T-helper 2 cell treated with Interferon-gamma antibody and Interleukin-4, amounts not matched to agents 5 μg/mL and 100 μg/mL, for 36 hours (primary cell): ENCODE data around the gene FDPS.

ENCODE experiments used
- DNase-seq: peaks from one replicate; pipeline ENCODE4 v3.0.0; 2021; ENCODE audit warnings: low spot score
- H3K27ac Mint-ChIP-seq: one replicate; pipeline ENCODE4 v1.8.0; 2021; ENCODE audit warnings: mild to moderate bottlenecking, mixed read lengths
- H3K27me3 Mint-ChIP-seq: one replicate; pipeline ENCODE4 v1.8.0; 2021; ENCODE audit warnings: low read depth, mixed read lengths
- H3K36me3 Mint-ChIP-seq: one replicate; pipeline ENCODE4 v1.8.0; 2021; ENCODE audit warnings: low read depth, mixed read lengths
- H3K4me1 Mint-ChIP-seq: one replicate; pipeline ENCODE4 v1.8.0; 2021; ENCODE audit warnings: low read depth, mixed read lengths
- H3K4me3 Mint-ChIP-seq: one replicate; pipeline ENCODE4 v1.8.0; 2022; ENCODE audit warnings: mild to moderate bottlenecking, moderate library complexity, mixed read lengths
- H3K9me3 Mint-ChIP-seq: one replicate; pipeline ENCODE4 v1.8.0; 2021; ENCODE audit warnings: mixed read lengths

Gene FDPS

GRCh38 chr1:155320252-155320651, 11.6 kb downstream of the FDPS start:
- H3K4me3 Mint-ChIP-seq: peak overlapping the region; percentile 68
- peaks cover 29% of the 10 kb centered on the region for H3K36me3 Mint-ChIP-seq
- peak overlapping the region; percentile 68 for H3K27ac Mint-ChIP-seq
- no peaks in the 10 kb centered on the region for H3K9me3 Mint-ChIP-seq
- DNase-seq: no peak
- no peaks in the 10 kb centered on the region for H3K27me3 Mint-ChIP-seq
- H3K4me1 Mint-ChIP-seq: peaks cover 32% of the 10 kb centered on the region

- Mint-ChIP-seq H3K36me3 (peaks cover 29% of the 10 kb centered on the region), H3K4me1 (peaks cover 33% of the 10 kb centered on the region), H3K27me3 (no peaks in the 10 kb centered on the region), H3K9me3 (no peaks in the 10 kb centered on the region), H3K27ac (peak within 1 kb of the TSS; percentile 68), H3K4me3 (peak within 1 kb of the TSS; percentile 69)
- DNase-seq: peak; percentile 79
Measured at GRCh38 chr1:155320661-155321617, 12.3 kb downstream of the FDPS start, which contains the start of gene RUSC1. TSS of gene RUSC1 (plus strand) at chr1:155320894. CDS start at chr1:155321774, 880 bp downstream.

DNA sequence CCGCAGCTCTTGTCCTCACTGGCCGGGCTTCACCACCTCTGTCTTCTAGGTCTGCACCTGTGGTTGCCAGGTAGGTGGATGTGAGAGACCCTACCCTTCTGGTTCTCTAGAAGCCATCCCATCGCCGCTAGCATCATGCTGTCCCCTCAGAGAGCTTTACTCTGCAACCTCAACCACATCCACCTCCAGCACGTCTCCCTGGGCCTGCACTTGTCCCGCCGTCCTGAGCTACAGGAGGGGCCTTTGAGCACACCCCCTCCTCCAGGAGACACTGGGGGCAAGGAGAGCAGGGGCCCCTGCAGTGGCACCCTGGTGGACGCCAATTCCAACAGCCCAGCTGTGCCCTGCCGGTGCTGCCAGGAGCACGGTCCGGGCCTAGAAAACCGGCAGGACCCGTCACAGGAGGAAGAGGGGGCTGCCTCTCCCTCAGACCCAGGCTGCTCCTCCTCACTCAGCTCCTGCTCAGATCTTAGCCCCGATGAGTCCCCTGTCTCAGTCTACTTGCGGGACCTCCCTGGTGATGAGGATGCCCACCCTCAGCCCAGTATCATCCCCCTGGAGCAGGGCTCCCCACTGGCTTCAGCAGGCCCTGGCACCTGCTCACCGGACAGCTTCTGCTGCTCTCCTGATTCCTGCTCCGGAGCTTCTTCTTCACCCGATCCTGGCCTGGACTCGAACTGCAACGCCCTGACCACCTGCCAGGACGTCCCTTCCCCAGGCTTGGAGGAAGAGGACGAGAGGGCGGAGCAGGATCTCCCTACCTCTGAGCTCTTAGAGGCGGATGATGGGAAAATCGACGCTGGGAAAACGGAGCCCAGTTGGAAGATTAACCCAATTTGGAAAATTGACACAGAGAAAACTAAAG, 13.2 kb downstream of the FDPS start:
- H3K4me1 Mint-ChIP-seq: peaks cover 34% of the 10 kb centered on the region
- no peak overlapping the region for H3K27ac Mint-ChIP-seq
- DNase-seq: no peak
- H3K9me3 Mint-ChIP-seq: no peaks in the 10 kb centered on the region
- H3K36me3 Mint-ChIP-seq: peaks cover 27% of the 10 kb centered on the region
- H3K27me3 Mint-ChIP-seq: no peaks in the 10 kb centered on the region
- H3K4me3 Mint-ChIP-seq: peak overlapping the region; percentile 69

- Mint-ChIP-seq H3K4me1 (peaks cover 36% of the 10 kb centered on the region), H3K4me3 (peak overlapping the region; percentile 69), H3K27ac (no peak overlapping the region), H3K36me3 (peaks cover 27% of the 10 kb centered on the region), H3K27me3 (no peaks in the 10 kb centered on the region), H3K9me3 (no peaks in the 10 kb centered on the region)
- no peak for DNase-seq
Measured at GRCh38 chr1:155322571-155322952, 13.9 kb downstream of the FDPS start.

DNA sequence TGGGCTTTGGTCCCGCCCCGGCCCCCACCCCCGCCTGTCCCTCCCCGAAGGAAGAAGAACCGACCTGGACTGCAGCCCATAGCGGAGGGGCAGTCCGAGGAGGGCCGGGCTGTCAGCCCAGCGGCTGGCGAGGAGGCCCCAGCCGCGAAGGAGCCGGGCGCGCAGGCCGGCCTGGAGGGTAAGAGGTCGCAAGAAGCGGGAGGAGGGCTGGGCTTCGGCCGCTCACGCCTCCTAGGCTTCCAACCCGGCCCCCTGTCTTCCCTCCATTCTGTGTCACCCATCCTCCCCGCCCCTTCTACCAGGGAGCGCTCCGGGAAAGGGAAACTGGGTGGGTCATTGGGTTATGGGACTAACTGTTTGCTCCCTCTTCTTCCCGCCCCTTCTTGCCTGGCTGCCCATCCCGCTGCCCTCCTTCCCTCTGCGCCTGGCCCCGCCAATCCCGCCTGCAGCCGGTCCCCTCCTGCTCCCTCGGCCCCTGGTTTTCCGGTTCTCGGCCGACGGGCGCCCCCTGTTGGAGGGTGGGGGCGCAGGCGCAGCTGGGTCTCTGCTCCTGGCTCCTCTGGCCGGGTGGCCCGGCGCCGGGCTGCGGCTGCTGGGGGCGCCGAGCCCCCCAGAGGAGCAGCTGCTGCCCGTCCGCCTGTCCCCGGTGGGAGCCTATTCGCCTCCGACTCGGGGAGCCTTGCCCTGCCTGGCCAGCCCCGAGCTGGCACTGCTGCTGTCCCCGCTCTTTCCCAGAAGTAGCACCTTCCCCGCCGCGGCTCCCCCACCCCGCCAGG, 14.5 kb downstream of the FDPS start:
- Mint-ChIP-seq H3K4me3 (peak overlapping the region; percentile 86), H3K36me3 (peaks cover 21% of the 10 kb centered on the region)

GRCh38 chr1:155323729-155324036, 15.0 kb downstream of the FDPS start:
- peak; percentile 82 for DNase-seq
- Mint-ChIP-seq H3K4me3 (peak overlapping the region; percentile 86), H3K4me1 (peaks cover 35% of the 10 kb centered on the region), H3K27me3 (no peaks in the 10 kb centered on the region), H3K36me3 (peaks cover 17% of the 10 kb centered on the region), H3K9me3 (no peaks in the 10 kb centered on the region), H3K27ac (peak overlapping the region; percentile 87)

More for the DNA sequence above, 14.5 kb downstream of the FDPS start:
- peak; percentile 86 for DNase-seq
- Mint-ChIP-seq H3K27ac (peak overlapping the region; percentile 45), H3K9me3 (no peaks in the 10 kb centered on the region), H3K27me3 (no peaks in the 10 kb centered on the region), H3K4me1 (peaks cover 37% of the 10 kb centered on the region)

GRCh38 chr1:155324037-155324716, 15.5 kb downstream of the FDPS start:
- peak overlapping the region; percentile 86 for H3K4me3 Mint-ChIP-seq
- peaks cover 31% of the 10 kb centered on the region for H3K4me1 Mint-ChIP-seq
- peak; percentile 95 for DNase-seq
- H3K36me3 Mint-ChIP-seq: peaks cover 13% of the 10 kb centered on the region
- peak overlapping the region; percentile 87 for H3K27ac Mint-ChIP-seq
- no peaks in the 10 kb centered on the region for H3K9me3 Mint-ChIP-seq
- H3K27me3 Mint-ChIP-seq: no peaks in the 10 kb centered on the region

DNA sequence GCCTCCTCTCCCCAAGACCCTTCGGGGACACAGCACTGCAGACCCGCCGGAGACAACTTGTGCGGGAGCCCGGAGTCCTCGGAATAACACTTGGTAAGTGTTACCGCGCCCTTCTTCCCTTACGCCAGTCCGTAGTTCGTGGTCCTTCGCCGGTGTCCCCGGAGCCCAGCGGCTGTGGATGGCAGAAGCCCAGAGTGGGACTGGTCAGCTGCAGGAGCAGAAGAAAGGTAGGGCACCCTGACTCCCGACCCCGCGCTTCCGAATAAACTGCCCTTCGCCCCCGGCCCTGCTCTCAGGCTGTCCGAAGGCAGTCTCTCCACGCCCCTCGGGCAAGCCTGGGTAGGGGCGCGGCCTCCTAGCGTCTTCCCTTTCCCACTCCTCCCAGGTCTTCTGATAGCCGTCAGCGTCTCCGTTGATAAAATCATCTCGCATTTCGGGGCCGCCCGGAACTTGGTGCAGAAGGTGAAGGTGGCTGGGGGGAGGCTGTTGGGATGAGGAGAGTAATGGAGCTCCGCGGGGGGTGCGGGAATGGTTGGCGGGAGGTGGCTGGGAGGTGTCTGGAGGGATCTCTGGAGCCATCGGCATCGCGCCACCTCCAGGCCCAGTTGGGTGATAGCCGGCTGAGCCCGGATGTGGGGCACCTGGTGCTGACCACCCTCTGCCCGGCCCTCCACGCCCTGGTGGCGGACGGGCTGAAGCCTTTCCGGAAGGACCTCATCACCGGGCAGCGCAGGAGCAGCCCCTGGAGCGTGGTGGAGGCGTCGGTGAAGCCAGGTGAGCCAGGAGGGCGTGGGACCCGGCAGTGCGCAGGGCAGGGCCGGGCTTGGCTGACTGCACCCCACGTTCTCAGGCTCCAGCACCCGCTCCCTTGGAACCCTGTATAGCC, 16.3 kb downstream of the FDPS start:
- no peak for DNase-seq
- Mint-ChIP-seq H3K27ac (peak overlapping the region; percentile 55), H3K36me3 (peaks cover 10% of the 10 kb centered on the region), H3K9me3 (no peaks in the 10 kb centered on the region), H3K4me1 (peaks cover 27% of the 10 kb centered on the region), H3K4me3 (peak overlapping the region; percentile 86), H3K27me3 (no peaks in the 10 kb centered on the region)

- H3K36me3 Mint-ChIP-seq: peaks cover 13% of the 10 kb centered on the region
- H3K27me3 Mint-ChIP-seq: no peaks in the 10 kb centered on the region
- peak overlapping the region; percentile 86 for H3K4me3 Mint-ChIP-seq
- peaks cover 21% of the 10 kb centered on the region for H3K4me1 Mint-ChIP-seq
- no peak for DNase-seq
- H3K27ac Mint-ChIP-seq: no peak overlapping the region
- H3K9me3 Mint-ChIP-seq: no peaks in the 10 kb centered on the region
Measured at GRCh38 chr1:155325603-155325893, 16.9 kb downstream of the FDPS start.

GRCh38 chr1:155326020-155326526, 17.4 kb downstream of the FDPS start:
- H3K27ac Mint-ChIP-seq: peak overlapping the region; percentile 49
- H3K27me3 Mint-ChIP-seq: no peaks in the 10 kb centered on the region
- H3K9me3 Mint-ChIP-seq: no peaks in the 10 kb centered on the region
- no peak for DNase-seq
- H3K4me1 Mint-ChIP-seq: peaks cover 17% of the 10 kb centered on the region
- H3K36me3 Mint-ChIP-seq: peaks cover 16% of the 10 kb centered on the region
- peak overlapping the region; percentile 86 for H3K4me3 Mint-ChIP-seq

GRCh38 chr1:155326631-155327037, 18.0 kb downstream of the FDPS start:
- no peak overlapping the region for H3K27ac Mint-ChIP-seq
- no peak for DNase-seq
- H3K4me3 Mint-ChIP-seq: no peak overlapping the region
- H3K9me3 Mint-ChIP-seq: no peaks in the 10 kb centered on the region
- peaks cover 18% of the 10 kb centered on the region for H3K36me3 Mint-ChIP-seq
- peaks cover 14% of the 10 kb centered on the region for H3K4me1 Mint-ChIP-seq
- no peaks in the 10 kb centered on the region for H3K27me3 Mint-ChIP-seq

GRCh38 chr1:155327981-155328380, 19.3 kb downstream of the FDPS start:
- no peak overlapping the region for H3K27ac Mint-ChIP-seq

More at GRCh38 chr1:155327981-155328380, 19.3 kb downstream of the FDPS start:
- Mint-ChIP-seq H3K4me1 (peaks cover 8% of the 10 kb centered on the region), H3K27me3 (no peaks in the 10 kb centered on the region), H3K36me3 (peaks cover 18% of the 10 kb centered on the region), H3K9me3 (no peaks in the 10 kb centered on the region), H3K4me3 (no peak overlapping the region)
- no peak for DNase-seq
